ENCODE data around the gene SSU72. TPM values are rescaled to one million over a fixed set of nuclear protein-coding genes. Genes with fewer than 3 reads are reported as not detected.

Gene SSU72
- total RNA-seq, 1 experiment from 2014 or later: 217 TPM

GRCh38 chr1:1577367-1578011 lies 2.8 kb upstream of the SSU72 start:
- no TSS peak for BruUV-seq (replicated peaks)
- no peaks in the 10 kb centered on the region for H3K9me3 ChIP-seq (ENCODE audit: control insufficient read depth, insufficient read depth, low read depth, low read length)
- H3K4me3 ChIP-seq (ENCODE audit: low read depth in 2 of 2, low read length in 2 of 2): no peak overlapping the region
- intact Hi-C loops (cut with micrococcal nuclease; ENCODE audit: unreplicated experiment): no loop called here
- DNase-seq (ENCODE audit: low read depth, low spot score) (no peak), ATAC-seq (no peak)
- TF ChIP-seq REST (IDR thresholded peaks at IDR 0.05; ENCODE audit: insufficient read depth in 1 of 2, low read depth in 2 of 2, low read length in 1 of 2): no peak
- TF ChIP-seq SIN3A (IDR thresholded peaks at IDR 0.05; ENCODE audit: borderline replicate concordance, insufficient read depth, low read depth, low read length): no peak
- no peak for TF ChIP-seq POLR2AphosphoS5 (IDR thresholded peaks at IDR 0.05; ENCODE audit: low read depth, low read length)
- TF ChIP-seq TCF7L2 (IDR thresholded peaks at IDR 0.05; ENCODE audit: low read depth, low read length): no peak
- peaks cover 2% of the 10 kb centered on the region; the same call in 1 of the 2 replicates for H3K36me3 ChIP-seq (ENCODE audit: control insufficient read depth, insufficient read depth, low read length)
- H3K27ac ChIP-seq (ENCODE audit: low read length): no peak overlapping the region
- no peaks in the 10 kb centered on the region for H3K27me3 ChIP-seq (ENCODE audit: control insufficient read depth, insufficient read depth, low read length)
- in situ Hi-C loops (cut with HindIII; ENCODE audit: low pct_unique_long_range_greater_than_20kb, low sequenced_read_pairs): no loop called here
- POLR2A ChIA-PET: no interaction called here
- CTCF ChIA-PET: interaction anchor here (0.5 kb wide), 1 partner anchor 291 kb away, joined by 5 read pairs; no protein-coding TSS in a partner anchor
- H3K4me1 ChIP-seq (ENCODE audit: control insufficient read depth, insufficient read depth, low read length): 0 out of 2 replicates have a peak, but pooled peaks cover 2% of the 10 kb centered on the region

GRCh38 chr1:1573843-1574720 lies 581 bp downstream of the SSU72 start:
- DNase-seq (ENCODE audit: low read depth, low spot score) (no peak), ATAC-seq (peak; percentile 88)
- in situ Hi-C loops (cut with HindIII; ENCODE audit: low pct_unique_long_range_greater_than_20kb, low sequenced_read_pairs) (no loop called here), intact Hi-C loops (cut with micrococcal nuclease; ENCODE audit: unreplicated experiment) (no loop called here)
- Histone ChIP-seq H3K27ac (ENCODE audit: low read length) (peak overlapping the region; percentile 84), H3K4me3 (ENCODE audit: low read depth in 2 of 2, low read length in 2 of 2) (peak overlapping the region; percentile 96 to 98), H3K4me1 (ENCODE audit: control insufficient read depth, insufficient read depth, low read length) (peaks cover 14% of the 10 kb centered on the region), H3K27me3 (ENCODE audit: control insufficient read depth, insufficient read depth, low read length) (no peaks in the 10 kb centered on the region), H3K36me3 (ENCODE audit: control insufficient read depth, insufficient read depth, low read length) (peaks cover 6% of the 10 kb centered on the region; the same call in 1 of the 2 replicates), H3K9me3 (ENCODE audit: control insufficient read depth, insufficient read depth, low read depth, low read length) (no peaks in the 10 kb centered on the region)
- ChIA-PET POLR2A (no interaction called here), CTCF (interaction anchor here (0.6 kb wide), 1 partner anchor 211 kb away, joined by 3 read pairs; no protein-coding TSS in a partner anchor)
- TF ChIP-seq TCF7L2 (IDR thresholded peaks at IDR 0.05; ENCODE audit: low read depth, low read length) (no peak), REST (IDR thresholded peaks at IDR 0.05; ENCODE audit: insufficient read depth in 1 of 2, low read depth in 2 of 2, low read length in 1 of 2) (no peak), POLR2AphosphoS5 (IDR thresholded peaks at IDR 0.05; ENCODE audit: low read depth, low read length) (no peak), SIN3A (IDR thresholded peaks at IDR 0.05; ENCODE audit: borderline replicate concordance, insufficient read depth, low read depth, low read length) (no peak), CTCF (IDR thresholded peaks at IDR 0.05) (no peak)
- no TSS peak for BruUV-seq (replicated peaks)

Data from Panc1 (cell line).